Middle frontal gyrus (tissue), 1 donor: Measurements from ENCODE around the gene MED29.
A peak's percentile ranks its signal among the peaks of the same experiment; 100 is the strongest.
"Not testable (repeated sequence)": the region's sequence is repeated elsewhere in the genome, so short reads cannot be mapped to it uniquely, and the experiment has no call there.

Experiments
- DNase-seq: peaks from one replicate; pipeline ENCODE4 v3.0.0-alpha.2; 2015; ENCODE audit warnings: low spot score; ENCODE audit errors: extremely low spot score

The MED29 gene

DNA sequence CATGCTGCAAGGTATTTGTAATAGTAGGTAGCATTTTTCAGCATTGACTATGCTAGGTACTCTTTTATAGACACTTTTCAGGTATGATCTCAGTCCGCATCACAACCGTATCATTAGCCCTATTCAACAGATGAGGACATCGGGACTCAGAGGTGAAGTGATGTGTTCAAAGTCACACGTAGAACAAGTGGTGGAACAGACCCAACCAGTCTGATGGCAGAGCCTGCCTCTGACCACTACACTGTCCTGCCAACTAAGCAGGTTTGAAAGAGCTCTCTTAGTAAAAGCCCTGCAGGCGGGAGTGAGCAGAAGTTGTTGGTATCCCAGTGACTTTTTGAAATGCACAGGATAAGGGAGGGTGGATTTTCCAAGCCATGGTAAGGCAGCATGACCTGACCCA is 20.4 kb upstream of the MED29 start:
- DNase-seq, result no peak

DNA sequence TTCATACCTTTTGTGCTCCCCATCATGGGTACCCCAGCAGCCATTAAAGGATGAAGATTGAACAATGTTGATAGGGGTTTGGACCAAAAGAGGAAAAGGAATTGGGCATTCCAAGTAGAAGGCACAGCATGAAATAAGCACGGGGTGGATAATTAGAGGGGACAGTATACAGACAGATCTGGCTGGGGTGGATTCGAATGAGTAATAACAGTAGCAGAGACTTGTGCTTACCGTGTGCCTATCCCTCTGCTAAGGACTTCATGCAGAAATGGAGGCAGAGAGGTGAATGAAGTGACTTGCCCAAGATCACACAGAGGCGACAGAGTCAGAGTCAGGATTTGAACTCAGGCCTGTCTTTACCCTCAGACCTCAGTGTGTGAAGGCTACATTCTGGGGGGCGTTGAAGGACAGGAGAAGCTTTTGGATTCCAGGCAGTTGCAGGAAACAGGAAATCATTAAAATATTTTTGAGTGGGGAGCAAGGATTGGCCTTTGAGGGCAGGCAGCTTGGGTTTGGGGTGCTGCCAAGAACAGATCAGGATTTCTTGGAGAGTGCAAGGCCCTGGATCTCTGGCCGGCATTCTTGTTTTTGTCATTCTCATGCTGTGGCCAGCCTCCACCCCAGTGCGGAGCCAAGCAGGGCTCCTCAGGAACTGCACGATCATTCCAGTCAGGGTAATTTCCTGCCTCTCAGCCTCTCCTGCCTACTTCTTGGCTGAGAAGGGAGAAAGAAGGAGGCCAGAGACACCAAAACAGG is 19.0 kb upstream of the MED29 start:
- DNase-seq, result no peak

DNA sequence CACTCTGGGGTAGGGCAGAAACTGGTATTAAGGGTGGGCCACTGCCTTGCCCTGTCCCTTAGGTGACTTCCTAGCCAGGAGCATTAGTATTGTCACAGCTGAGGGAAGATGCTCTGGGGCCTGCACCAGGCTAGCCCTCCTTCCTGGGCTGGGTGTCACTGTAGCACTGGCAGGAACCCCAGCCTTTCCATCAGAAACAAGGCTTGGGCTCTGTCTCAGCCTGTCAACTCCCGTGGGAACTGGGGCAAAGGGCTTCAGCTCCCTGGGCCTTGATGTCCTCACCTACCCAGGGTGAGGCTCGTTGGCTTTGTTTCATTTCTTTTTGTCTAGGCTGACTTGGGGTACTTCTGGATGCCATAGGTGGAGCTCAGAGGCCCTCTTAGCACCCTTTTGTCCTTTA is 18.2 kb upstream of the MED29 start:
- no peak for DNase-seq

DNA sequence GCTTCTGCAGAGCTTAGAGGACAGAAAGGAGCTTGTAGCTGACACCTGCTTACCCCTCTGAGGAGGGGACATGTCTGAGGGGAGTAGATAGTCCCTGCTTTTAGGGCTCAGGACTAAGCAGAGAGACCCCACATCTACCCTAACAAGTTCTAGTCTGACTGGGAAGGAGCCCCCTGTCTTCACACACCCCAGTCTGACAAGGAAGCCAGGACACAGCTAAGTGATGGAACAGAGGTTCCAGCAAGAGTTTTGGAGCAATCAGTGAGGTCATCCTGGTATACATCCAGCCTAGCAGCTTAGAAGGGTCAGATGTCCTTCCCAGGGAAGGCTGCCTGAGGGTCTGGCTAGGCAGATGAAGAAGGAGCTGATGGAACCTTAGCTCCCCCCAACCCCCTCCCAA is 15.2 kb upstream of the MED29 start:
- no peak for DNase-seq

DNA sequence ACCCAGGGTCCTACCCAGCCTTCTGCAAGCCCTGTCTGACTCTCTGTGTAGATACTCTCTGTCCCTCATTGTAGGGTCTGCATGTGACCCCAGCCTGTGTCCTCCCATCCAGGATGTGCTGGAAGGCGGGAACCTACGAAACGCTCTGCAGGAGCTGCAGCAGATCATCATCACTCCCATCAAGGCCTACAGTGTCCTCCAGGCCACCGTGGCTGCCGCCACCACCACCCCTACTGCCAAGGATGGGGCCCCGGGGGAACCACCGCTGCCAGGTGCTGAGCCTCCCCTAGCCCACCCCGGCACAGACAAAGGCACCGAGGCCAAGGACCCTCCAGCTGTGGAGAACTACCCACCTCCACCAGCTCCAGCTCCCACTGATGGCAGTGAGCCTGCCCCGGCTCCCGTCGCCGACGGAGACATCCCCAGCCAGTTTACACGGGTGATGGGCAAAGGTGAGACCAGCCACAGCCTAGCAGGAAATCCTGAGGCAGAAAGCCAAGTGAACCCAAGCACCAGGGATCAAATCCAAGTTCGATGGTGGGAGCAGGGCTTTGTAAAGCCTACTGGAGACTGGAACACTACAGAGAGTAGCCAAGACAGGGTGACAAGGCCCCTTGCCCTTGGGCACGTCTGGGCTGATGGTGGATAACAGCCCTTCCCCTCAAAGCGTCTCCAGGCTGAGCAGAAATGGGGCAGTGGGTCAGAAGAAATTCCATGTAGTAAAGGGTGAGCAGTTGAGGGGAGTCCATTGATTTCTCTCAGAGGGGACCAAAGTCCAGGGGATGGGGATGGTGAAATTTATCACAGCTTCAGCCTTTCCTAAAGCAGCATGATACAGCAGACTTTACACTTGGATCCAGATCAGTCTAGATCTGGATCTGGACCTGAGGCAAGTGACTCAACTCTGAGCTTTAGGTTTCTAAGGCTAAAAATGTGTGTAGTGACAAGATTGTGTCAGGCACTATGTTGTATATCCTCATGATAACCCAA is 13.5 kb upstream of the MED29 start:
- no peak for DNase-seq

DNA sequence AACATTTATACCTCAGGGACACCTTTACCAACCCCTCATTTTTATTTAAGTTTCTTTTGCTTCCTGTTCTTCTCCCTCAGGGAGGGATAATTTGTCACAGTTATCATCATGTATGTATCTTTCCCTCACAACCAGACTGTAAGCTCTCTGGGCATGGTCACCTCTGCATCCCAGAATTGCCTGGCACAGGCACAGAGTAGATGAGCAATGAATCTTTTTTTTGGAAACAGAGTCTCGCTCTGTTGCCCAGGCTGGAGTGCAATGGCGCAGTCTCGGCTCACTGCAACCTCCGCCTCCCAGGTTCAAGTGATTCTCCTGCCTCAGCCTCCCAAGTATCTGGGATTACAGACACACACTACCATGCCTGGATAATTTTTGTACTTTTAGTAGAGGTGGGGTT is 11.8 kb upstream of the MED29 start:
- DNase-seq, result not testable (repeated sequence)

DNA sequence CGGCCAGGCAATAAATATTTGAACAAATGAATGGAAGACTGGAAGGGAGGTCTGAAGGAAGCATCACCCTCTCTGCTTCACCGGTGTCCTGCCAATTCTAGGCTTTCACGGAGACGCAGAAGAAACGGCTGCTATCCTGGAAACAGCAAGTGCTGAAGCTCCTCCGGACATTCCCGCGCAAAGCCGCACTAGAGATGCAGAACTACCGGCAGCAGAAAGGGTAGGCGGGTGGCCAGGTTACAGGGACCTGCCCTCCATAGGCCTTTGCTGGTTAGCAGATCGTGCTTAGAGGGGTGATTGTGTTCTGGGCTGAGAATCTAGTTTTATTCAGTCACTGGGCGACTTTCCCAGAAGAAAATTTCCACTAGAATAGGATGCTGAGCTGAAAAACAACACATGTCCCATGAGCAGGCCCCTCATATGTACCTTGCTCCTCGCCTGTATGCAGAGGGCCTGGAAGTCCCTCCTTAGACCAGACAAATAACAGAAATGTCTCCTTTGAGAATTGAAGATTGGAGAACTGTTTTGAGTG is 11.2 kb upstream of the MED29 start:
- DNase-seq, result peak; percentile 31

DNA sequence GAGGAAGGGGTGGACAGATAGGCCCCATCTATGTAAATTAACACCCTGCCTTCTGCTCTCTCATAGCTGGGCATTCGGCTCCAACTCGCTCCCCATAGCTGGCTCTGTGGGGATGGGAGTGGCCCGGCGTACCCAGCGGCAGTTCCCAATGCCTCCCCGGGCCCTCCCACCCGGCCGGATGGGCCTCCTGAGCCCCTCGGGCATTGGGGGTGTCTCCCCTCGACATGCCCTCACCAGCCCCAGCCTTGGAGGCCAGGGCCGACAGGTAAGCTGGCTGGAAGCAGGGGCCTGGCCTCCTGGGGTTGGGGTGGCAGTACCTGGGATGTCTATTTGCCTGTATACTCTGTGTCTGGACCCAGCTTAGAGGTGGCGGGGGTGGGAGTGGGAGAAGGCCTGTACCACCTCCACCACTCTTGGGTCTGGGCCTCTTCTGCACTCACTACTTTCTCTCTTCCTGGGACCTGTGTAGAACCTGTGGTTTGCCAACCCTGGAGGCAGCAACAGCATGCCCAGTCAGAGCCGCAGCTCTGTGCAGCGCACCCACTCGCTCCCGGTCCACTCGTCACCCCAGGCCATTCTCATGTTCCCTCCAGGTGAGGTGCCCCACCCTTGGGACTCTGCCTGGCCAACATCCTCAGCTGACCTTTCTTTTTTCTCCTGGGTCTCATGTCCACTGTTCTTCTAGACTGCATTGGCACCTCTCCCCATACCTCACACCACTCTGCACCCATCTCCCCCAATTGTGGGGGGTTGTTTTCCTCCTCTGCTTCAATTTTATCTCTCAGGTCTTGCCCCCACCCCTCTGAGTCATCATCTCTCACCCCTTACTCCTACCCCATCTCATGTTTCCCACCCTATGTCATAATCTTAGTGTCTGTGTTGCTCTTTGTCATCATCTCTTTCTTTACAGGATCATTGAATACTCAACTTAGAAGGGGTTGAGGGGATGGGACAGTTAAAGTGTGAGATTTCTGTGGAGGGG is 10.4 kb upstream of the MED29 start:
- no peak for DNase-seq

DNA sequence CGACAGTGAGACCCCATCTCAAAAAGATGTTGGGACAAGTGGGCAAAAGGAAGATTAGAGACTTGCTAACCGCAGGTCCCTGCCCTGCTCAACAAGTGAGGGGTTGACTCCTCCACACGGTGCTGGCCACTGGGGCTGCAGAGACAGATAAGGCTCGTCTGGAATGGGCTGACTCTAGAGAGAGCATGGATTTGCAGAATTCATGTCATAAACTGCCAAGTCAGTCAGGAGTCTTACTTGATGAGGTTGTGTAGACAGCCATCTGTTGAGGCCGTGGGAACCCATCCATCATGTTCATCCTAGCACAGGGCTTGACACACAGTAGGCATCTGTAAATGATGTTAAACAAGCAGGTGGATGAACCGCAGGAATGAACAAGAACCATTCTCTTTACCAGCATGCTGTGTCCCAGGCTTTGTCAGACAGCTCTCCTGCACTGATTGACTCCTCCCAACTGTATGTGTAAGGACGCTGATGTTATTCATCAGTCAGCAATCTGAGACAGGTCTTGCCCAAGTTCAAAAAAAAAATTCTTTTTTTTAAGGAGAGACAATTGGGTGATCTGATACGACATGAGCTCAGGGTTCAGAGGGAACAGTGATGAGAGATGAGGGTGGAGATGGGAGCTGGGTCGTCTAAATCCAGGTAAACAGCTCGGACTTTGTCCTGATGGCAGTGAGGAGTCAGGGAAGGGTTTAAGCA is 9.1 kb upstream of the MED29 start:
- DNase-seq, result no peak

DNA sequence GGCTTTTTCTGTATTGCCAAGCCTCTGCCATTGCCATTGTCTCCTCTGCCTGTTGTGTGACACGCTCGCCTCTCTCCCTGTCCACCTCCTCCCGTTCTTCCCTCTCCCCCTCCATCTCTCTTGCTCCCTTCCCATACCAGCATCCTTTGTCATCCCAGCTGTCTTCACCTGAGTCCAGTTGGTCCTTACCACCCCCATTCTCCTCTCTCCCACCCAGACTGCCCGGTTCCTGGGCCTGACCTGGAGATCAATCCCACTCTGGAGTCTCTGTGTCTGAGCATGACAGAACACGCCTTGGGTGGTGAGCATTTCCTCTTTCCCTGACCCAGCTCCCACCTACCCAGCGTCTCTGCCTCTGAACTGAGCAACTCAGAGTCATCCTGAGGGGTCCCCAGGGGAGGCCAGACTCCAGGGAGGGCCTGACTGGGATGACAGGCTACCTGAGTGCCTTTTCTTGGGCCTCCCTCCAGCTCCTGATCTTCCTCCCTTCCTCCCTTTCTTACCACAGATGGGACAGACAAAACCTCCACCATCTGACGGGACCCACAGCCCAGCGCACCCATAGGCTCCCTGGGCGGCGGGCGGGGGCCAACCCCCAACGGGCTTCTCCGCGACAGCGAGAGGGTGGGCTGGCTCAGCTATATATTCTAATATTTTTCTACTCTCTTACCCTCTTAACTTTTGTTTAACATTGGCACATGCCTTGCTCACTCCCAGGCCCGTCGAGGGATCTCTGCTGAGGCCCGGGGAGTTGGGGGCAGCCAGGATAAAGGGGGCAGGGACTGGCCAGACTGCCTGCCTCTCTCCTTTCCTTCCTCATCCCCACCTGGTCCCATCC is 8.0 kb upstream of the MED29 start:
- no peak for DNase-seq

DNA sequence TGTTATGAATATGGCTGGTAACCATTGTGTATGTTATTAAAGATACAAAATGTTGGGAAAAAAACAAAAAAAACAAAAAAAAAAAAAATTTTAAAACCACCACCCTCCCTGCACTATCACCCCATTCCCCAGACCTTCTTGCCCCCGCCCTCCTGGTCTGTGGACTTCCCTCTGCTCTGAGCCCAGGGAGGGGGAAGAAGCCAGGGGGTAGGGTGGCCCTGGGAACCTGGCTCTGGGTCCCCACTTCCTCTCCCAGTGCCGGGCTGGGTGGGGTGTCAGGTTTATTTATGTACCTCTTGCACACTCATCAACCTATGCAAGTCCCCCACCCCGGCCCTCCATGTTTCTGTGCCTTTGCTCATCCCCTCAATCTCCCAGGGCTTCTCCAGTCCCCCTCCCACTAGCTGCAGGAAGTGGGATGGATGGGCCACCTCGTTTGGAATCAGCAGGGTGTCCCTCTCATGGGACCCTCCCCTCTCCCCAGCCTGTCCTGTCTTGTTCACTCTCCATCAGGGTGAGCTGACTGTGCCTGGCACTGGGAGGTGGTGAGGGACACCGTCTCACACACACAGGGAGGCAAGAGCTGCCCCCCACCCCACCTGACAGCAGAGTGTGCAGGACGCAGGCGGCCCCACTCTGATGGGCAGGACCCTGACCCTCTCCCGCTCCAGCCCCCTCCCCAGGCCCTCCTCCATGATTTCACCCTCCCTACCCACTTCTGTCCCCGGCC is 6.2 kb upstream of the MED29 start:
- DNase-seq, result no peak

DNA sequence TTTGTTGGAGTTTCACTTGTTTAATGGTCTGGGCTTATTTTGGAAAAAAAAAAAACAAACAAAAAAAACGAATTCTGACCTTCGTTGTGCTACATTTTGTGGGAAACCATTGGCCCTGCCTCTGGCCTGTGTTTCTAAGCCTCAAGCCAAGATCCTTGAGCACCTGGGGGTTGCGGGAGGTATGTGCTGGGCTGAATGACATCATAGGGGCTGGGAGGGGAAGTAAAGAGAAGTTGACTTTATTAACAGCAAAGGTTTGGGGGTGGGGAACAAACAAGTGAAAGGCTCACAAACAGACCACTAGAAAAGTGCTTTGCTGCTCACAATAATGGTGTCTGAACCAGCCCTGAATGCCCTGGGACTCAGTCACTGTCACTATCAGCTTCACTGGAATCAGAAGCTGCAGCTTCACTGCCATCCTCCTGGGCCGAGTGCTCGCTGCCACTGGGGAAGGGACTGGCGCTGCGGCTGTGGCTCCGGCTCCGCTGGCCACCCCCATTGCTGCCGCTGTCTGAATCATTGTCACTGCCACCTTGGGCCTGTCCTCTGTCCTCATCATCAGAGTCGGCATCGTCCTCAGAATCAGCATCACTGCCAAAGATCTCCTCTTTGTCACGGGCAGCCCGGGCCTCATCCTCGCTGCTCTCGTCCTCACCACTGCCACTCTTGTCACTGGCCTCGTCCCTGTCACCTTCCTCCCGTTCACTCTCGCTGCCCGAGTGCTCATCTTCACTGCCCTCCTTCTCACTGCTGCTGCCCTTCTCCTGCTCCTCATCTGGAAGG is 5.4 kb upstream of the MED29 start:
- DNase-seq, result no peak

DNA sequence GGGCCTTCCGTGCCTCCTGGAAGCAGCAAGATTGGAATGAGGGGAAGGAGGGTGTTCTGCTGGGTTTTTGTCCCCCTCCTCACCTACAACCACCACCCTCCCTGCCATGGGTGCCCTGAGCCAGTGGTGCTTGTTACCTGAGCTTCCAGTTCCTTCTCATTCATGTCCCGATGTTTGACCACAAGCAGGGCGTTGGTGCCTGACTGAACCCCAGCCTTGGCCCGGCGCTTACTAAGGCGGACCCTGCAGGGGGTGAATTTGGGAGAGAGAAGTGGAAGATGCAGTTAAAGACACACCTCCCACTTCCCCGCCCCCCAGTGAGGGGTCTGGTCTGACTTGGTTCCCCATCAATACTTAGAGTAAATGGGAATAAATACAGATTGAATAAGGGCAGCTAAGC is 4.6 kb upstream of the MED29 start:
- DNase-seq, result no peak

DNA sequence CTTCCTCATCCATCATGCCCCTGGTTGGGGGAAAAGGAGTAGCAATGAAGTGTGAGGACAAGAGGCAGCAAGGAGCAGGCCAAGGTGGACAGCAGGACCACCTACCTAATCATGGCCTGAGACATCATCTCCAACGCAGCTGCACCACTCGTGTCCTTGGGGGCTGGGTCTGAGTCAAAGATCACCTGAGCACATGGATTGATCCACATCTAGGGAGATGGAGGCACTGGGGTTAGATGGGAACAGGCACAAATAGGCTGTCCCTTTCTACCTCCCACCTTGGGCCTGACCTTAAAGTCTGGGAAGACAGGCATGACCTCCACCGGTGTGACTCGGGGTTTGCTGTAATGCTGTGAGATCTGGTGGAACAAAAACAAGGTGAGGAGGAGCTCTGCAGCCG is 2.5 kb upstream of the MED29 start:
- no peak for DNase-seq

DNA sequence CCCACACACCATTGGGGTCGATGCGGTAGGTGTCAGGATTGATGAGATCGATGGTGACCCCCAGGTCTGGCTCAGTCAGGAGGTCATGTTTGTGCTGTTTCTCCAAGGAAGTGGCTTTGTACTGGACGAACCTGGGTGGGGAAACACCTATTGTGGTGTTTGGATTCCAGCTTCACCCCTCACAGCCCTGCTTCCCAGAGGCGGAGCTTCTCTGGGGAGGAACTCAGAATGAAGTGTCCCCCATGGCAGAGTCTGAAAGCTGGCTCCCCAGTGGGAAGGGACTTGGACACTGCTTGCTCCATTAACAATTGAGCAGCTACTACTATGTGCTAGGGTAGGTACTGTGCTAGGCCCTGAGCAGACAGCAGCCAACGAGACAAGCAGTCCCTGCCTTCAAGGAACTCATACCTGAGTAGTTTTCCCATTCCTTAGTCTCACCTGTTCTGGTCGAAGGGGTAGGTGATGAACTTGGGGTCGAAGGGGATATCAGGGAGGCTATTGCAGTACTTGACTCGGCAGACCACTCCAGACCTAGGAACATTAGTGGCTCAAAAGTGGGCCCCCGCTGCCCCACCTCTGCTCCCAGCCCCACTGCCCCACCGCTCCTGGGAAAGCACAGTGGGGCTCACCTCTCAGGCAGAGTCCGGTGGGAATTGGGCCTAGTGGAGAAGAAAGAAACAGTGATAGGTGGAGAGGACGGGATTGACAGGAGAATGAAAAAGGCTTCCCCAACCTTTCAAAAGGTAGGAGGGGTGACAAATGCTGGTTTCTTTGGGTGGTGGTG is 1.4 kb upstream of the MED29 start:
- no peak for DNase-seq

DNA sequence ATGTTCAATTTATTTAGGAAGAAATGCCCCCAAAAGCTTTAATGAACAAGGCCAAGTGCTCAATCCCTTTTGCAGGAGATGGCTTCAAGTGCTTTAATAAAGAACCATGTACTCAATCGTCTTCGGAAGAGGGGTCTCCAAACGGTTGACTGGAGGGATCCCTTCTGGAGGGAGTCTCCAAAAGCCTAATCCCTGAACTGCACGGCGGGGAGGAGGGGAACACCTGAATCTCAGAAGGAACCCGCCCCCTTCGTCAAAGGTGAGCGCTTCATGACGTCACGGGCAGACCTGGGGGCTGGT is 777 bp upstream of the MED29 start:
- no peak for DNase-seq
